HFFc6 (cell line): Measurements from ENCODE around the gene TSEN2. TPM values are rescaled to one million over a fixed set of nuclear protein-coding genes. Genes with fewer than 3 reads are reported as not detected.
A peak's percentile ranks its signal among the peaks of the same experiment; 100 is the strongest.
"Not testable (repeated sequence)": the region's sequence is repeated elsewhere in the genome, so short reads cannot be mapped to it uniquely, and the experiment has no call there.

Experiments used
- DNase-seq: peaks from one replicate; pipeline ENCODE4 v3.0.0-alpha.2; 2018
- H3K27ac Mint-ChIP-seq: 2 replicates; pipeline ENCODE4 v1.8.0; 2020; ENCODE audit warnings: mild to moderate bottlenecking, mixed read lengths
- H3K27me3 Mint-ChIP-seq: 2 replicates; pipeline ENCODE4 v1.8.0; 2021; ENCODE audit warnings: mild to moderate bottlenecking, moderate library complexity, mixed read lengths; ENCODE audit not compliant: insufficient read depth
- H3K36me3 Mint-ChIP-seq: 2 replicates; pipeline ENCODE4 v1.8.0; 2021; ENCODE audit warnings: low read depth, mixed read lengths
- H3K4me1 Mint-ChIP-seq: 2 replicates; pipeline ENCODE4 v1.8.0; 2020; ENCODE audit warnings: low read depth, mixed read lengths
- H3K4me3 Mint-ChIP-seq: 2 replicates; pipeline ENCODE4 v1.8.0; 2020; ENCODE audit warnings: mild to moderate bottlenecking, moderate library complexity, mixed read lengths
- H3K9me3 Mint-ChIP-seq: 2 replicates; pipeline ENCODE4 v1.8.0; 2020; ENCODE audit warnings: mild to moderate bottlenecking, mixed read lengths
- total RNA-seq, 6 experiments: library from RNA; stranded (reverse); fragmentation: NEBNext Ultra II Directional; extraction: Animal tissue kit (Norgen Biotek cat#: 25700); gene quantifications; 2 replicates in 1 of 6; 3 replicates in 5 of 6; pipeline ENCODE4 v1.2.3, GENCODE V29; 2021
- TF ChIP-seq, protein P1 (sequence below): fragments of 200-600 bp; sonication (generic); IDR thresholded peaks from 2 replicates; pipeline ENCODE4 v1.5.0; 2021; ENCODE audit warnings: antibody characterized with exemption, mild to moderate bottlenecking

The TSEN2 gene
- total RNA-seq, 6 experiments from 2014 or later, result 9.3 to 15.5 (median 10.9) TPM

DNA sequence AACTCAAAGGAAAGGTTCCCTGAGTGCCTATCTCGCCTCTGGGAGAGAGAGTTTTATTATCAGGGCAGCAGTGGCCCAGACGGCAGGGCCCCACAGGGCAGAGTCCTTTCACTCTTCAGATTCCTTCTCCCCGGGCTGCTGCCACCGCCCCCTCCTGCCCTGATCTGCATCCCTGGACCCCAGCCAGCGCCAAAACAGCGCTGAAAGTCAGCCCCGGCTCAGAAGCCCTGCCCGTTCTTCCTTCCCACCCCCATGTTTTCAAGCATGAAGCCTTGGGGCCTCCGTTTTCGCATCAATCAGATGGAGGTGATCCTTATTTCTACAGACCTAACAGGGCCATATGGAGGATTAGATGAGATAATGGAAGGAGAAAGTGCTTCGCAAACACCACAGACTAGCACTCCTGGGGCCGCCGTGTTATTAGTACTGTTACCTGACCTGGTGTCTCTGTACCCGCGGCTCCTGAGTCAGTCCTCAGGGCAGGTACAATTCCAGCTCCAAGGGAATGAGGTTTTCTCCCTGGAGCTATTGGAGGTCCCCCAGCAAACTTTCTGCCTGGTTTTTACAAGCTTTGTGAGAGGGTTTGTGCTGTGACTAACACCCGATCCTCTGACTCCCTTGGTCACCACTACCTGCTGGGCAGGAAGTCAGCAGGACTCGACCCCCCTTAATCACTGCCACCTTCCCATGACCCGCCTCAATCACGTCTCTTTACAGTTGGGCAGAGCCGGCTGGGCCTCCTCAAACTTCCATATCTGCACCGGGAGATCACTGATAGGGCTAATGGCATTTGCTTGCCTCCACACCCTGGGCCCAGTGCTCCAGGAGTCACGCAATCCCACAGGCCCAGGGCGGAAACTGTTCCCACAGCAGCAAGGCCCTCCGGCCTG, 39.5 kb upstream of the TSEN2 start:
- peaks cover 21% of the 10 kb centered on the region for H3K27me3 Mint-ChIP-seq
- no peaks in the 10 kb centered on the region for H3K36me3 Mint-ChIP-seq
- no peak overlapping the region for H3K4me3 Mint-ChIP-seq
- TF ChIP-seq, protein P1, sequence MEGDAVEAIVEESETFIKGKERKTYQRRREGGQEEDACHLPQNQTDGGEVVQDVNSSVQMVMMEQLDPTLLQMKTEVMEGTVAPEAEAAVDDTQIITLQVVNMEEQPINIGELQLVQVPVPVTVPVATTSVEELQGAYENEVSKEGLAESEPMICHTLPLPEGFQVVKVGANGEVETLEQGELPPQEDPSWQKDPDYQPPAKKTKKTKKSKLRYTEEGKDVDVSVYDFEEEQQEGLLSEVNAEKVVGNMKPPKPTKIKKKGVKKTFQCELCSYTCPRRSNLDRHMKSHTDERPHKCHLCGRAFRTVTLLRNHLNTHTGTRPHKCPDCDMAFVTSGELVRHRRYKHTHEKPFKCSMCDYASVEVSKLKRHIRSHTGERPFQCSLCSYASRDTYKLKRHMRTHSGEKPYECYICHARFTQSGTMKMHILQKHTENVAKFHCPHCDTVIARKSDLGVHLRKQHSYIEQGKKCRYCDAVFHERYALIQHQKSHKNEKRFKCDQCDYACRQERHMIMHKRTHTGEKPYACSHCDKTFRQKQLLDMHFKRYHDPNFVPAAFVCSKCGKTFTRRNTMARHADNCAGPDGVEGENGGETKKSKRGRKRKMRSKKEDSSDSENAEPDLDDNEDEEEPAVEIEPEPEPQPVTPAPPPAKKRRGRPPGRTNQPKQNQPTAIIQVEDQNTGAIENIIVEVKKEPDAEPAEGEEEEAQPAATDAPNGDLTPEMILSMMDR, result no peak
- no peak for DNase-seq
- no peaks in the 10 kb centered on the region for H3K9me3 Mint-ChIP-seq
- no peak overlapping the region for H3K27ac Mint-ChIP-seq
- peaks cover 10% of the 10 kb centered on the region for H3K4me1 Mint-ChIP-seq

DNA sequence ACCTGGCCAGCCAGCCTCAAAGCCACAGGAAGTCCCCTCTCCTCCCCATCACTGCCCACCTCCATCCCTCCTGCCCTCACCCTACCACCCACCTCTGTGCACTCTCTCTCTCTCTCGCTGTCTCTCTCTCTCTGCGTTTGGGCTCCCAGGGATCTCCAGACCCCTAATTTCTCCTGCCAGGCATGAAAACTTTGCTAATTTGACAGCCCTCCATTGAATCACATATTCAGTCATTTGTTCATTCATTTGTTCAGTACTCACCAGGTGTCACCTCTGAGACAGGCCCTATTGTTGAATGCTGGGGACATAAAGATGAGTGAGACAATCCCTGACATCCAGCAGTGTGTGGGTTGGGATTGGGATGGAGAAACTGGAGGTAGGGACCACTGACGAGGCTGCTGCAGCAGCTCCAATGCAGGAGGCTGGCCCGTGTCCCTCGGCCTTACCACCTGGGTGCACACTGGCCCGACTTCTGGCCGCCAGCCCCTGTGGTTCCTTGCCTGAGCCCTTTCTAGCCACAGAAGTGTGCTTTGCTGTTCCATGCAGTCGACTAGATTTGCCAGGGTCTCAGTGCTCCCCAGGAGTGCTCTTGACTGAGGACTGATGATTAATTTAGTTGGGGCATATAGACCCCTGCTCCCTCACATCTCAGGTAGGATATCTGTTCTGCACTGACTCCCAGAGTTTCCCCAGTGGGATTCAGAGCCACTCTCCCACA, 38.6 kb upstream of the TSEN2 start:
- no peak for DNase-seq

DNA sequence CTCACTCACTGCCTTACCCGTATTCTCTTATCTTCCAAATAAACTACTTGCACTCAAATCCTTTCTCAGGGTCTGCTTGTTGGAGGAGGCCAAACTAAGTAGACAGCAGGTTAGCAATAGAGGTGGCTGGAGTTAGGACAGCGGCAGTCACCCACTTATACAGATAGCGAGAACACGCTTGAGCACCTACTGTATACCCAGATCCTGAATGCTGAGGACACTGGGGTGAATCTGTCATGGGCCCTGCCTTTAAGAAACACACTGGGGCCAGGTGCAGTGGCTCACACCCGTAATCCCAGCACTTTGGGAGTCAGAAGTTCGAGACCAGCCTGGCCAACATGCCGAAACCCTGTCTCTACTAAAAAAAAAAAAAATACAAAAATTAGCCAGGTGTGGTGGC, 38.0 kb upstream of the TSEN2 start:
- Mint-ChIP-seq H3K9me3 (no peaks in the 10 kb centered on the region), H3K27me3 (peaks cover 19% of the 10 kb centered on the region), H3K36me3 (no peaks in the 10 kb centered on the region), H3K4me1 (peaks cover 10% of the 10 kb centered on the region), H3K4me3 (no peak overlapping the region), H3K27ac (no peak overlapping the region)
- TF ChIP-seq, protein P1, result no peak
- no peak for DNase-seq

More for the DNA sequence above, 38.6 kb upstream of the TSEN2 start:
- TF ChIP-seq, protein P1, result no peak
- H3K4me1 Mint-ChIP-seq, result peaks cover 10% of the 10 kb centered on the region
- no peak overlapping the region for H3K27ac Mint-ChIP-seq
- no peaks in the 10 kb centered on the region for H3K36me3 Mint-ChIP-seq
- H3K27me3 Mint-ChIP-seq, result peaks cover 21% of the 10 kb centered on the region
- H3K4me3 Mint-ChIP-seq, result no peak overlapping the region
- H3K9me3 Mint-ChIP-seq, result no peaks in the 10 kb centered on the region

DNA sequence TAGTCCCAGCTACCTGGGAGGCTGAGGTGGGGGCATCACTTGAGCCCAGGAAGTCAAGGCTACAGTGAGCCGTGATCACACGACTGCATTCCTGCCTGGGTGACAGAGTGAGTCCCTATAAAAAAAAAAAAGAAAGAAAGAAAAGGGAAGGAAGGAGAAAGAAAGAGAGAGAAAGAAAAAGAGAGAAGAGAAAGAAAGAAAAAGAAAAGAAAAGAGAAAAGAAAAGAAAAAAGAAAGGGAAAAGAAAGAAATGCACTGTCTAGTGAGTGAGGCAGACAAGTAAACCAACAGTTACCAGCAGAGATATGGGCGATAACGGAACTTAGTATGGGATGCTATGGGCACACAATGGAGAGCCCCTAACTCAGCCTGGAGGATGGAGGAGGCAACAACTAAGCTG, 37.2 kb upstream of the TSEN2 start:
- Mint-ChIP-seq H3K27me3 (peaks cover 18% of the 10 kb centered on the region), H3K4me1 (peaks cover 10% of the 10 kb centered on the region), H3K27ac (no peak overlapping the region), H3K4me3 (no peak overlapping the region), H3K9me3 (no peaks in the 10 kb centered on the region), H3K36me3 (no peaks in the 10 kb centered on the region)
- TF ChIP-seq, protein P1, result no peak
- DNase-seq, result no peak

DNA sequence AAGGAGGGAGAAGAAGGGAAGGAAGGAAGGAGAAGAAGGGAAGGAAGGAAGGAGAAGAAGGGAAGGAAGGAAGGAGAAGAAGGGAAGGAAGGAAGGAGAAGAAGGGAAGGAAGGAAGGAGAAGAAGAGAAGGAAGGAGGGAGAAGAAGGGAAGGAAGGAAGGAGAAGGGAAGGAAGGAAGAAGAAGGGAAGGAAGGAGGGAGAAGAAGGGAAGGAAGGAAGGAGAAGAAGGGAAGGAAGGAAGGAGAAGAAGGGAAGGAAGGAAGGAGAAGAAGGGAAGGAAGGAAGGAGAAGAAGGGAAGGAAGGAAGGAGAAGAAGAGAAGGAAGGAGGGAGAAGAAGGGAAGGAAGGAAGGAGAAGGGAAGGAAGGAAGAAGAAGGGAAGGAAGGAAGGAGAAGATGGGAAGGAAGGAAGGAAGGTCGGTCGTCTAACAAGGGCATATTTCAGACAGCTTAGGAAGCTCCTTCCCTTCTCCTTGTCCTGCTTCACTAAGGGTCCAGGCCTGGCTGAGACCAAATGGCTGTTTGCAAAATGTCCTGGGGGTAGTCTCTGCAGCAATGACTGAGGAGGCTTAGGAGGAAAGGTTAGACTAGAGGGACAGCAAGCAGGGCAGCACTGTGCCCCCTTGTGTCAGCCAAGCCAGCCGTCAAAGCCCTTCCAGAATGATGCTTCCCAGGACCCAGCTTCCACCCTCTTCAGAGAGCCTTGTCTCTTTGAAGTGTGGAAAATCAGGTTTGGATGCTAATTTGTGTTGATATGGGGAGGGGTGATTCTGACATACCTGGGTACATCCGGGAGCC, 35.7 kb upstream of the TSEN2 start:
- H3K36me3 Mint-ChIP-seq, DNase-seq, H3K4me3 Mint-ChIP-seq, H3K9me3 Mint-ChIP-seq, H3K27ac Mint-ChIP-seq: not testable (repeated sequence)
- Mint-ChIP-seq H3K27me3 (peaks cover 12% of the 10 kb centered on the region), H3K4me1 (peaks cover 12% of the 10 kb centered on the region)
- TF ChIP-seq, protein P1, result peak; percentile 10; the same call in 1 of the 2 replicates
